Right lobe of liver (tissue), 6 donors: ENCODE results near the gene THUMPD2. TPM values are rescaled to one million over a fixed set of nuclear protein-coding genes. Genes with fewer than 3 reads are reported as not detected.

Experiments
- ATAC-seq, 4 donors: fragments of 200-7000 bp; cut with Tn5 transposase; one replicate each; pipeline ENCODE4 v1.9.1; 2020; ENCODE audit warnings: mild to moderate bottlenecking in 4 of 4, moderate library complexity in 4 of 4
- DNase-seq, 3 donors: peaks; one replicate each; pipeline ENCODE4 v3.0.0-alpha.2; 2020
- H3K27ac ChIP-seq, 3 donors: fragments of 200-600 bp; one replicate each; pipeline ENCODE4 v1.8.0; 2022
- H3K27me3 ChIP-seq, 2 donors: fragments of 200-600 bp; one replicate each; pipeline ENCODE4 v1.8.0; 2022
- H3K36me3 ChIP-seq, 4 donors: fragments of 200-600 bp; sonication (generic) in 1 of 4; one replicate each; pipeline versions ENCODE4 v1.5.1 to v1.8.0; 2017 to 2022; ENCODE audit warnings: control low read depth in 1 of 4
- H3K4me1 ChIP-seq, 4 donors: fragments of 200-600 bp; sonication (generic) in 1 of 4; one replicate each; pipeline versions ENCODE4 v1.5.1 to v1.8.0; 2017 to 2022; ENCODE audit warnings: control low read depth in 1 of 4
- H3K4me3 ChIP-seq, 3 donors: fragments of 200-600 bp; one replicate each; pipeline ENCODE4 v1.8.0; 2022
- H3K9me3 ChIP-seq, 4 donors: fragments of 200-600 bp; sonication (generic) in 1 of 4; one replicate each; pipeline versions ENCODE4 v1.5.1 to v1.8.0; 2017 to 2022; ENCODE audit warnings: control low read depth in 1 of 4
- CTCF ChIP-seq, 4 donors: fragments of 200-600 bp in 3 of 4; fragments of 450-650 bp in 1 of 4; IDR thresholded peaks; one replicate each; pipeline versions ENCODE4 v1.5.1 to v1.8.0; 2016 to 2022; ENCODE audit warnings: antibody characterized with exemption in 4 of 4, mild to moderate bottlenecking in 2 of 4
- POLR2A ChIP-seq: fragments of 450-650 bp; IDR thresholded peaks from one replicate; pipeline ENCODE4 v1.6.1; 2017; ENCODE audit warnings: antibody characterized with exemption, mild to moderate bottlenecking
- WGBS: methylation state at CpG from one replicate; pipeline ENCODE4 v1.1.6; 2018; ENCODE audit warnings: low coverage, low lambda C conversion rate; ENCODE audit not compliant: insufficient coverage; ENCODE audit errors: missing lambda C conversion rate; 5-methylcytosine and 5-hydroxymethylcytosine counted together
- intact Hi-C, 2 donors: fragments of 100-400 bp; cut with DNase I; formaldehyde crosslinking; loops; one replicate each; pipeline versions ENCODE4 v1.11.2 to v1.14.1; 2022
- total RNA-seq, 6 experiments: library from RNA; depleted of rRNA in 2 of 6; stranded (reverse); fragments of >200 nt in 2 of 6; fragmentation: NEBNext Ultra II Directional in 3 of 6; extraction: Animal tissue kit (Norgen Biotek cat#: 25700) in 3 of 6; gene quantifications; one replicate each; pipeline versions ENCODE4 v1.1.0 to v1.2.4, GENCODE V29; 2016 to 2023
- donor health status: DM: no; HTN: yes; CAD: no.
- donor health status: DM: no; HTN: no; CAD: no.
- donor health status: DM: no; HTN: no; CAD: no.
- donor health status: DM: no; HTN: yes; CAD: no.
- donor health status: DM: no; HTN: yes; CAD: no.

Gene THUMPD2
- total RNA-seq, 6 experiments from 2014 or later = 1.6 to 4.3 (median 3.4) TPM

DNA sequence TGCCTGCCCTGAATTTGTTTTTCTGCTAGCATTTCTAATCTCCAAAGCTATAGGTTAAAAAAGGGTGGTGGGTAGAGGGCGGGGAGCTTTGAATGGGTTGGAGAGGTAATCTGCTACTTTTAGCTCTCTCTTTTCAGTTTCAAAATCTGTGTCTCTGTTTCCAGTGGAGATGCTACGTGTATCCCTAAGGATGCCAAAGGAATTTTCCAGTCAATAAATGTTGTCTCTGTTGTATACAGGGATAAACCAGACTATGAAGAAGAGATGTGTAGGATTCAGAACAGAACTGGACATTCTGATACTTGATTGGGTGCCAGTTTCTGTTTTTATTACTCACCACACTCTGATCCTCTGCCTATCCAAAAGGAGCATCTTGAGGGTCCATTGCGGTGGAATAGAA lies 63.2 kb downstream of the THUMPD2 start:
- TF ChIP-seq POLR2A (no peak), CTCF (IDR thresholded peaks at IDR 0.05) (no peak)
- Histone ChIP-seq H3K36me3 (no peaks in the 10 kb centered on the region), H3K4me3 (no peak overlapping the region), H3K4me1 (no peaks in the 10 kb centered on the region), H3K9me3 (no peaks in the 10 kb centered on the region), H3K27me3 (no peaks in the 10 kb centered on the region), H3K27ac (no peak overlapping the region)
- DNase-seq (no peak), ATAC-seq (no peak)
- intact Hi-C loops = no loop called here
- WGBS = 97% methylated on average over 3 of the region's 3 CpGs

- no peak for TF ChIP-seq CTCF (IDR thresholded peaks at IDR 0.05)
- no peak for TF ChIP-seq POLR2A
Observed at GRCh38 chr2:39715095-39715494, 64.0 kb downstream of the THUMPD2 start.

DNA sequence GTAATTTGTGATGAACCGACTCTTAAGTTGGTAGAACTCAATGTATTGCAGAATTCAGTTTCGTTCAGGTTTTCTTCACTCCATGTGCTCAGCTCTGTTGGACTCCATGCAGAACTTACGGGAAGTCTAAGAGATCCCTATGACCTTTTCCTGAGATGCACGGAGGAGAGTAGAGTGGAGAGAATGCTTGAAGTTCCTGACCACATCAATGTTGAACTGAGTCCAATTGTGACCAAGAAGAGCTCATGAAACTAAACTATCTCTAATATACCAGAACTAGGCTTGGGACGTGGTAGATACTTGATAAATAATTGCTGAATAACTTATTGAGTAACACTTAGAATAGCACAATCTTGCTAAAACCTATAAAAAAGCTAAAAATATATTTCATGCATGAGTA lies 66.1 kb downstream of the THUMPD2 start:
- intact Hi-C loops = no loop called here
- DNase-seq (no peak), ATAC-seq (no peak)
- WGBS = 89% methylated on average over 5 of the region's 5 CpGs
- Histone ChIP-seq H3K36me3 (no peaks in the 10 kb centered on the region), H3K27me3 (no peaks in the 10 kb centered on the region), H3K4me1 (no peaks in the 10 kb centered on the region), H3K4me3 (no peak overlapping the region), H3K9me3 (no peaks in the 10 kb centered on the region), H3K27ac (no peak overlapping the region)
- TF ChIP-seq POLR2A = no peak
- TF ChIP-seq CTCF (IDR thresholded peaks at IDR 0.05) = no peak

More at GRCh38 chr2:39715095-39715494, 64.0 kb downstream of the THUMPD2 start:
- Histone ChIP-seq H3K9me3 (no peaks in the 10 kb centered on the region), H3K36me3 (no peaks in the 10 kb centered on the region), H3K4me3 (no peak overlapping the region), H3K4me1 (no peaks in the 10 kb centered on the region), H3K27me3 (no peaks in the 10 kb centered on the region), H3K27ac (no peak overlapping the region)
- intact Hi-C loops = no loop called here
- ATAC-seq (no peak), DNase-seq (no peak)

- no peaks in the 10 kb centered on the region for H3K36me3 ChIP-seq
- no peak overlapping the region for H3K4me3 ChIP-seq
- H3K9me3 ChIP-seq = no peaks in the 10 kb centered on the region
- H3K27ac ChIP-seq = no peak overlapping the region
- 54% methylated on average over 3 of the region's 3 CpGs for WGBS
- intact Hi-C loops = no loop called here
- TF ChIP-seq CTCF (IDR thresholded peaks at IDR 0.05) = no peak
- no peak for TF ChIP-seq POLR2A
- H3K27me3 ChIP-seq = no peaks in the 10 kb centered on the region
- DNase-seq (no peak), ATAC-seq (no peak)
- no peaks in the 10 kb centered on the region for H3K4me1 ChIP-seq
Observed at GRCh38 chr2:39710807-39711206, 68.3 kb downstream of the THUMPD2 start.

DNA sequence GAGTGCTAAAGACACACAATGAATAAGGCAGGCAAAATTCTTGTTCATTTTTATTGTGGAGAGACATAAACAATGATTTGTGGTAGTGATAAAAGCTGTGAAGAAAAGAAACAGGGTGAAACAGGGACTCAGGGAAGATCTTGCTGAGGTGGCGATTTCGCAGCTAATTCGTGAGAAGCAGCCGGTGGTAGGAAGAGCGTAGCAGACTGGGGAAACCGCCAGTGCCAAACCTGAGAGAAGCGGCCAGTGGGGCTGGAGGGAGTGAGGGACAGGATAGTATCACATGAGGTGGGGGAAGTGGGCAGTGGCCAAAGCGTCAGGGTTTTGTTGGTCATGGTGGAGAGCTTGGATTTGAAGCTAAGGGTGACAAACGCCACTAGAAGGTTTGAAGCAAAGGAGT lies 71.1 kb downstream of the THUMPD2 start:
- ATAC-seq (no peak), DNase-seq (no peak)
- Histone ChIP-seq H3K4me3 (no peak overlapping the region), H3K9me3 (no peaks in the 10 kb centered on the region), H3K27ac (no peak overlapping the region), H3K27me3 (no peaks in the 10 kb centered on the region), H3K36me3 (no peaks in the 10 kb centered on the region), H3K4me1 (no peaks in the 10 kb centered on the region)
- intact Hi-C loops = no loop called here
- 93% methylated on average over 8 of the region's 9 CpGs for WGBS
- TF ChIP-seq CTCF (IDR thresholded peaks at IDR 0.05) = no peak
